IPS DF 4.7 (cell line): ENCODE measurements around the gene LMO3.

Source experiments
- DNase-seq: peaks from one replicate; pipeline ENCODE4 v3.0.0-alpha.2; 2013; ENCODE audit warnings: low spot score; ENCODE audit errors: extremely low read depth

LMO3 gene

GRCh38 chr12:16602412-16602811 lies 3.5 kb downstream of the LMO3 start:
- DNase-seq = no peak

DNA sequence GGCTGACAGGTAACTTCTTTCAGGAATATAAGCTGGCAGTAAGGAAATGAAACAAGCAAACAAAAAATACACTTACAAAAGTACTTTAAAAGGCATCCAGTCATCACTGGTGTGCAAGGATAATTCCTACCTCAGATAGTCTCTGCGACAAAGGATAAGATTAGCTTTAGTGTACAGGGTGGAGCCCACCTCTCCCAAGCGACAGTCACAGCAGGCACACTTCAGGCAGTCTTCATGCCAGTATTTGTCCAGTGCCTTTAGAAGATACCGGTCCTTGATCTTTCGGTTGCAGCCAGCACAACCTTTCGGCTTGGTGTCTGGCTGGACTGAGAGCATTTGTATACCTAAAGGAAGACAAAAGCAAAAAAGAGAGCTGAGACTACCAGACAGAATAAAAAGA lies 5.4 kb downstream of the LMO3 start:
- no peak for DNase-seq

- DNase-seq = no peak
These were observed 6.9 kb downstream of the LMO3 start for GRCh38 chr12:16599081-16599480.

- DNase-seq = no peak
These were observed 11.2 kb downstream of the LMO3 start for GRCh38 chr12:16594797-16595196.

DNA sequence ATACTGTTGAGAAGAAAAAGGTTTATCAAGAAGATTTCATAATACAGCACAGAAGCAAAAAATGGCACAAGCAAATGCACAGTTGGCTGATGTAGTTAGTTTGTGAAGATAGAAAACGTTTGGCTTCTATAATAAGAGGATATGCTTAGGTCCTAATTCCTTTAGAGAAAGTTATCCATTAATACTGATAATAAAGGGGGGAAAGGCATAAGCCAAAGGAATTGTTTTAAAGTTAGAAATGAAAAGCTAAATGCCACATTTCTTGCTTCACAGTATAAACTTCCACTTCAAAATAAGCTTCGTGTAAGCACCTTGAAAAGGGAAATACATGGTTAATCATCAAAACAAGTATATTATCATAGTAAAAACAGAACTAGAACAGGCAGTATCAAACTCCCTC lies 12.4 kb downstream of the LMO3 start:
- DNase-seq = no peak

GRCh38 chr12:16590645-16591044 lies 15.3 kb downstream of the LMO3 start:
- DNase-seq = no peak

- DNase-seq = no peak
These were observed 17.1 kb downstream of the LMO3 start for GRCh38 chr12:16588812-16589211.

GRCh38 chr12:16587514-16587913 lies 18.4 kb downstream of the LMO3 start:
- DNase-seq = no peak

DNA sequence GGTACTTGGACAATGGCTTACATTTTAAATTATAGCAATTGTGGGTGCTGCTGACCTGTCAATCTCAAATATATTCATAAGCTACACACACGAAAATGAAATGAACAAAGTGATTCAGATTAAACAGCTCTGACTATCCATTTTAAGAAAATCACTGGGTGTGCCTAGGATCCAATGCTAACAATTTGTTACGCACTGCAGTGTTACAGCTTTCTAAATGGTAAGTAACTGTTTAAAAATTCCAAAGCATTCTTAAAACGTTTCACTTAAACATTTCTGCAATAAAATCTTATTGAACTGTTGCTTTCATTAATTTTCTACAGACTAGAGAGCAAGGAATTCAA lies 18.9 kb downstream of the LMO3 start:
- no peak for DNase-seq

DNA sequence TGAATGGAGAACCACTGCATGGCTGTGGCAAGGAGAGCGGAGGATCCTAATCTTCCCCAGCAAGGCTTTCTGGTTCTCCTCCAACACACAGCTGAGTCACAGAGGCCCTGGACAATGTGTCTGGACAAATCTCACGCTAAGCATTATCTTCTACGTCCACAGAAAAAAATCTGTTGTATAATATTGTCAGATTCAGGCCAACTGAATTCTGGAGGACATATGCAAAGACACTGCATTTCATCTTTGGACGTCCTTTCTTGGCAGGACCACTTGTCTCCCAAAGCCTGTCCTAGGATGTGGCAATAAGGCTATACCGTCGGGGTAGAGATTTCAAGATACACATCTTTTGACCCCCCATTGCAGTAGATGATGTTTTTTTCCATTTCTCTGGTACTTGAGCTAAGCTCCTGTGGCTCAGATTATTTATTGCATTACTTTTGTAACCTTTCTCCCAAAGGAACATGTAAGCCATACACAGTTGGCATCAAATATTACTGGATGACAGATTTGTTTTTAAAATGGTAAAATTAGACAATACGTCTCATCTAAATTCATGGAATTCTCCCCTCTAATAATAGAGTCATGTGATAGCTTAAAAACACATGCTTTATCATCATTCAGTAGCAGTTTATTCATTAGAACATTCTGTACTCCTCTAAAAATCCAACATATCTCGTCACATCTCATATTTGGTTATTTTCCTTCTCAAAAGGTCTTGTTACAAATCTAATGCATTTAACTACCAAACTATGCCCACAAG lies 19.4 kb downstream of the LMO3 start:
- DNase-seq = no peak

DNA sequence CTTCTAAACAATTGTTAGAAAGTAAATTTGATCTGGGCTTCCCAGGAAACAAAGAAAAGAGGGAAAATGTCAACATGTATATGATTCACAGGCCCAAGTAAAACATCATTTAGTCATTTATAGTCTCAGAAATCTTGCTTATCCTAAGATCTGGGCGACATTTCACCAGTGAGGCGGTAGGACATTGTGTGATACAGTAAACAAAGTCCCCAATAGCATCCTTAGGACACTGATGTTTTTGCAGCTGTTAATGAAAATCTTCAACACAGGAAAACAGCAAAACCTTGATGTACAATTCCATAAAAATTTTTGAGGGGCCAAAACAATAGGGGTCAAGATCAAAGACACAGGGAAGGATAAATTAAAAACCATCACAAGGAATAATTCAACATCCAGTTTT lies 20.2 kb downstream of the LMO3 start:
- DNase-seq = no peak

GRCh38 chr12:16583969-16584745 lies 21.8 kb downstream of the LMO3 start:
- DNase-seq = no peak

- DNase-seq = no peak
These were observed 24.5 kb downstream of the LMO3 start for GRCh38 chr12:16581416-16581815.

DNA sequence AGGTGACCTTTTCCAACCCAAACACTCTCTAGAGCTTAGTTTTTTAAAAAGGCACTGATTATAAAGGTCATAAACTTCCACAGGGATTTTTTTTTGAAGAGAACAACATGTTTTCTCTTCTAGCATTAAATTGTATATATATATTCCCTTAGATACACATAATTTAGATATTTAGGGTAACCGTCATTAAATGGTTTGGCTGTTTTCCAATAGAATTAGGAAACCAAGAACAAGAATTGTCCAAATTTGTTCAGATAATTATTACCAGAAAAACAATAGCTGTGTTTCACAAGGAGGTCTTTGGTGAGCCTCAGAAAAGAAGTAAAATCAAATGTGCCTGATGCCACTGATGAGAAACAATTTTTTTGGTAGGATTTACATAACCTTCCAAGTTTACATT lies 26.9 kb downstream of the LMO3 start:
- DNase-seq = no peak

- DNase-seq = no peak
These were observed 32.4 kb downstream of the LMO3 start for GRCh38 chr12:16573398-16574077.

- no peak for DNase-seq
These were observed 37.1 kb downstream of the LMO3 start for GRCh38 chr12:16568873-16569272.

DNA sequence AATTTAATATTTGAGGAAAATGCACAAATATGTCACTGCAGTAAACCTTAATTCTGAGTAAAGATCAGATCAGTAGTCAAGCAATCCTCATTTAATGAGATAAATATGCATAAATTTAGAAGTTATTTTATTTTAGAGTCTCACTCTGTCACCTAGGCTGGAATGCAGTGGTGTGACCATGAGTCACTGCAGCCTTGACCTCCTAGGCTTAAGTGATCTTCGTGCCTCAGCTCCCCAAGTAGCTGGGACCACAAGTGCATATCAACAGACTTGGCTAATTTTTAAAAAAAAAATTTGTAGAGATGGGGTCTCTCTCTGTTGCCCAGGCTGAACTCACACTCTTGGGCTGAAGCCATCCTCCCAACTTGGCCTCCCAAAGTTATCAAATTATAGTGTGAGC lies 41.3 kb downstream of the LMO3 start:
- DNase-seq = no peak

GRCh38 chr12:16563504-16563903 lies 42.5 kb downstream of the LMO3 start:
- DNase-seq = no peak

GRCh38 chr12:16562921-16563320 lies 43.0 kb downstream of the LMO3 start:
- no peak for DNase-seq

GRCh38 chr12:16562435-16562834 lies 43.5 kb downstream of the LMO3 start:
- no peak for DNase-seq

- DNase-seq = no peak
These were observed 45.7 kb downstream of the LMO3 start for GRCh38 chr12:16560273-16560672.

- DNase-seq = no peak
These were observed 50.3 kb downstream of the LMO3 start for GRCh38 chr12:16555630-16556029.

GRCh38 chr12:16553457-16553856 lies 52.5 kb downstream of the LMO3 start:
- DNase-seq = no peak
